HEK293 (cell line): Measurements from ENCODE around the gene C19orf33.

Source experiments
- CTCF ChIA-PET: fragments of 350-600 bp; formaldehyde crosslinking; extraction: SDS; loops from one replicate; lab custom pipeline; 2021; ENCODE audit warnings: antibody characterized with exemption; lab: Yijun Ruan, JAX
- POLR2A ChIA-PET: fragments of 300-600 bp; formaldehyde crosslinking; extraction: SDS; loops from one replicate; lab custom pipeline; 2020; ENCODE audit warnings: antibody characterized with exemption, inconsistent platforms; lab: Yijun Ruan, JAX
- H3K27ac ChIP-seq: fragments of 200-500 bp; sonication (Bioruptor generic); 2 replicates; pipeline ENCODE4 v1.5.1; 2014; ENCODE audit warnings: low read depth, low read length, control low read depth, inconsistent platforms; ENCODE audit errors: extremely low read depth
- H3K36me3 ChIP-seq, 2 experiments: fragments of 200-500 bp in 1 of 2; sonication (Bioruptor generic) in 1 of 2; 1 replicate in 1 of 2; 2 replicates in 1 of 2; pipeline ENCODE4 v1.5.1; 2014 to 2017; ENCODE audit warnings: inconsistent platforms in 2 of 2, low read length in 2 of 2; ENCODE audit not compliant: control insufficient read depth in 2 of 2, insufficient read depth in 1 of 2
- H3K4me1 ChIP-seq: fragments of 200-500 bp; sonication (Bioruptor generic); 2 replicates; pipeline ENCODE4 v1.5.1; 2014; ENCODE audit warnings: mild to moderate bottlenecking, low read length, inconsistent platforms; ENCODE audit not compliant: control insufficient read depth, insufficient read depth
- H3K4me3 ChIP-seq: 2 replicates; pipeline ENCODE4 v1.5.1; 2011; ENCODE audit warnings: low read depth, mild to moderate bottlenecking, control low read depth, low read length, moderate library complexity
- H3K9me3 ChIP-seq: fragments of 200-500 bp; sonication (Bioruptor generic); 2 replicates; pipeline ENCODE4 v1.5.1; 2014; ENCODE audit warnings: low read depth, low read length, inconsistent platforms; ENCODE audit not compliant: control insufficient read depth, insufficient read depth
- CTCF ChIP-seq: fragments of 450-650 bp; formaldehyde crosslinking; IDR thresholded peaks from 2 replicates; pipeline ENCODE4 v1.5.1; 2016; ENCODE audit warnings: missing biosample characterization, missing genetic modification characterization
- GFI1B ChIP-seq: fragments of 450-650 bp; formaldehyde crosslinking; IDR thresholded peaks from 2 replicates; pipeline ENCODE4 v1.5.1; 2016; ENCODE audit warnings: missing biosample characterization, missing genetic modification characterization
- MZF1 ChIP-seq: fragments of 450-650 bp; formaldehyde crosslinking; IDR thresholded peaks from 2 replicates; pipeline ENCODE4 v1.5.1; 2017; ENCODE audit warnings: missing biosample characterization, missing genetic modification characterization, borderline replicate concordance
- PRDM2 ChIP-seq: fragments of 450-650 bp; formaldehyde crosslinking; IDR thresholded peaks from 2 replicates; pipeline ENCODE4 v1.5.1; 2016; ENCODE audit warnings: missing biosample characterization, missing genetic modification characterization, borderline replicate concordance
- ZBTB17 ChIP-seq: fragments of 450-650 bp; formaldehyde crosslinking; IDR thresholded peaks from 2 replicates; pipeline ENCODE4 v1.5.1; 2016; ENCODE audit warnings: missing biosample characterization, missing genetic modification characterization
- ZBTB7A ChIP-seq: fragments of 450-650 bp; formaldehyde crosslinking; IDR thresholded peaks from 2 replicates; pipeline ENCODE4 v1.5.1; 2016; ENCODE audit warnings: low read depth, missing biosample characterization, missing genetic modification characterization
- ZNF140 ChIP-seq: fragments of 450-650 bp; formaldehyde crosslinking; IDR thresholded peaks from 2 replicates; pipeline ENCODE4 v1.5.1; 2016; ENCODE audit warnings: missing biosample characterization, missing genetic modification characterization
- ZNF157 ChIP-seq: fragments of 450-650 bp; formaldehyde crosslinking; IDR thresholded peaks from 2 replicates; pipeline ENCODE4 v1.5.1; 2016; ENCODE audit warnings: missing biosample characterization, missing genetic modification characterization
- ZNF19 ChIP-seq: fragments of 450-650 bp; formaldehyde crosslinking; IDR thresholded peaks from 2 replicates; pipeline ENCODE4; 2016; ENCODE audit warnings: missing biosample characterization, missing genetic modification characterization, low read depth
- ZNF324 ChIP-seq: fragments of 450-650 bp; formaldehyde crosslinking; IDR thresholded peaks from 2 replicates; pipeline ENCODE4 v1.5.1; 2016; ENCODE audit warnings: missing biosample characterization, missing genetic modification characterization
- ZNF335 ChIP-seq: fragments of 450-650 bp; formaldehyde crosslinking; conservative IDR thresholded peaks from 2 replicates; pipeline ENCODE4 v1.5.1; 2016; ENCODE audit warnings: missing biosample characterization, missing genetic modification characterization
- ZNF391 ChIP-seq: fragments of 450-650 bp; formaldehyde crosslinking; IDR thresholded peaks from 2 replicates; pipeline ENCODE4 v1.5.1; 2016; ENCODE audit warnings: low read depth, missing biosample characterization, missing genetic modification characterization, borderline replicate concordance
- ZNF530 ChIP-seq: fragments of 450-650 bp; formaldehyde crosslinking; IDR thresholded peaks from 2 replicates; pipeline ENCODE4 v1.5.1; 2016; ENCODE audit warnings: low read depth, missing biosample characterization, missing genetic modification characterization
- ZNF600 ChIP-seq: fragments of 450-650 bp; formaldehyde crosslinking; IDR thresholded peaks from 2 replicates; pipeline ENCODE4 v1.5.1; 2016; ENCODE audit warnings: missing biosample characterization, missing genetic modification characterization
- ZNF660 ChIP-seq: fragments of 450-650 bp; IDR thresholded peaks from 2 replicates; pipeline ENCODE4 v1.5.1; 2018; ENCODE audit warnings: missing biosample characterization, mild to moderate bottlenecking, missing genetic modification characterization
- ZNF670 ChIP-seq: fragments of 450-650 bp; formaldehyde crosslinking; IDR thresholded peaks from 2 replicates; pipeline ENCODE4 v1.5.1; 2016; ENCODE audit warnings: missing biosample characterization, missing genetic modification characterization, low read depth
- ZNF776 ChIP-seq: fragments of 450-650 bp; formaldehyde crosslinking; IDR thresholded peaks from 2 replicates; pipeline ENCODE4 v1.5.0; 2017; ENCODE audit warnings: missing biosample characterization, missing genetic modification characterization, borderline replicate concordance
- ZNF843 ChIP-seq: fragments of 450-650 bp; formaldehyde crosslinking; IDR thresholded peaks from 2 replicates; pipeline ENCODE4 v1.5.1; 2016; ENCODE audit warnings: missing biosample characterization, missing genetic modification characterization
- TF ChIP-seq, protein P1 (sequence below): fragments of 450-650 bp; formaldehyde crosslinking; IDR thresholded peaks from 2 replicates; pipeline ENCODE4 v1.5.1; 2016; ENCODE audit warnings: missing biosample characterization, missing genetic modification characterization
- TF ChIP-seq, protein P2 (sequence below): fragments of 450-650 bp; formaldehyde crosslinking; IDR thresholded peaks from 2 replicates; pipeline ENCODE4 v1.5.1; 2016; ENCODE audit warnings: missing biosample characterization, missing genetic modification characterization

Gene C19orf33

DNA sequence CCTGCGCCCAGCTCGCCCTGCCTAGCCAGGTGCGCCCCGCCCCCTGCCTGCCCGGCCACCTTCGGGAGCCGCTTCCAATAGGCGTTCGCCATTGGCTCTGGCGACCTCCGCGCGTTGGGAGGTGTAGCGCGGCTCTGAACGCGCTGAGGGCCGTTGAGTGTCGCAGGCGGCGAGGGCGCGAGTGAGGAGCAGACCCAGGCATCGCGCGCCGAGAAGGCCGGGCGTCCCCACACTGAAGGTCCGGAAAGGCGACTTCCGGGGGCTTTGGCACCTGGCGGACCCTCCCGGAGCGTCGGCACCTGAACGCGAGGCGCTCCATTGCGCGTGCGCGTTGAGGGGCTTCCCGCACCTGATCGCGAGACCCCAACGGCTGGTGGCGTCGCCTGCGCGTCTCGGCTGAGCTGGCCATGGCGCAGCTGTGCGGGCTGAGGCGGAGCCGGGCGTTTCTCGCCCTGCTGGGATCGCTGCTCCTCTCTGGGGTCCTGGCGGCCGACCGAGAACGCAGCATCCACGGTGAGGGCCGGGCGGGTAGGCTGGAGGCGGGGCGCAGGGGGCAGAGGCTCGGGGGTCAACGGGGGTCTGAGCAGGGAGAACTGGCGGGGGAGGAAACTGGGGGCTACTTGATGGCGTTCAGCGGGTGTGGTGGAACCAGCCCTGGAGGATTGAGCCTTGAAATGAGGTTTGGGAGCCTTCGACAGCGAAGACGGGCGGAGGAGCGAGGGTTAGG, 39.4 kb upstream of the C19orf33 start, which contains the start of gene SPINT2 (continued):
- TF ChIP-seq, protein P1, sequence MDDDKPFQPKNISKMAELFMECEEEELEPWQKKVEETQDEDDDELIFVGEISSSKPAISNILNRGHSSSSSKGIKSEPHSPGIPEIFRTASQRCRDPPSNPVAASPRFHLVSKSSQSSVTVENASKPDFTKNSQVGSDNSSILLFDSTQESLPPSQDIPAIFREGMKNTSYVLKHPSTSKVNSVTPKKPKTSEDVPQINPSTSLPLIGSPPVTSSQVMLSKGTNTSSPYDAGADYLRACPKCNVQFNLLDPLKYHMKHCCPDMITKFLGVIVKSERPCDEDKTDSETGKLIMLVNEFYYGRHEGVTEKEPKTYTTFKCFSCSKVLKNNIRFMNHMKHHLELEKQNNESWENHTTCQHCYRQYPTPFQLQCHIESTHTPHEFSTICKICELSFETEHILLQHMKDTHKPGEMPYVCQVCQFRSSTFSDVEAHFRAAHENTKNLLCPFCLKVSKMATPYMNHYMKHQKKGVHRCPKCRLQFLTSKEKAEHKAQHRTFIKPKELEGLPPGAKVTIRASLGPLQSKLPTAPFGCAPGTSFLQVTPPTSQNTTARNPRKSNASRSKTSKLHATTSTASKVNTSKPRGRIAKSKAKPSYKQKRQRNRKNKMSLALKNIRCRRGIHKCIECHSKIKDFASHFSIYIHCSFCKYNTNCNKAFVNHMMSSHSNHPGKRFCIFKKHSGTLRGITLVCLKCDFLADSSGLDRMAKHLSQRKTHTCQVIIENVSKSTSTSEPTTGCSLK (tag by site-specific recombination) = no peak
- TF ChIP-seq, all 188 proteins: peak for 66

- H3K4me1 ChIP-seq = peaks cover 51% of the 10 kb centered on the region
- no peaks in the 10 kb centered on the region for H3K9me3 ChIP-seq
- ChIA-PET POLR2A (interaction anchor here (0.6 to 4.7 kb wide), 15 partner anchors 9 to 382 kb away, joined by 3 to 26 read pairs (median 7); partner anchors contain the start of genes ACTN4, CATSPERG, FAM98C and GGN), CTCF (interaction anchor here (0.6 to 8.8 kb wide), 15 partner anchors 9 to 363 kb away, joined by 3 to 48 read pairs (median 4); partner anchors contain the start of gene CATSPERG)
- no peaks in the 10 kb centered on the region; a peak in 1 of 3 replicates for H3K36me3 ChIP-seq
- peak overlapping the region; percentile 90 for H3K27ac ChIP-seq
- H3K4me3 ChIP-seq = peak overlapping the region; percentile 52
- no peak for TF ChIP-seq ZNF140 (tag by site-specific recombination)
- TF ChIP-seq ZNF324 = 0 out of 2 replicates have a peak, but pooled peaks have one; percentile 21
- peak; percentile 82 for TF ChIP-seq MZF1 (tag by site-specific recombination)
- no peak for TF ChIP-seq ZNF776 (tag by site-specific recombination)
- no peak for TF ChIP-seq ZNF157 (tag by site-specific recombination)
- TF ChIP-seq ZNF19 (tag by site-specific recombination) = no peak
- no peak for TF ChIP-seq GFI1B (tag by site-specific recombination)
- peak; percentile 21; the same call in 1 of the 2 replicates for TF ChIP-seq CTCF (tag by site-specific recombination)
- TF ChIP-seq ZNF670 (tag by site-specific recombination) = no peak
- TF ChIP-seq ZNF843 (tag by site-specific recombination) = no peak
- no peak for TF ChIP-seq ZNF335 (tag by site-specific recombination)
- TF ChIP-seq, protein P2, sequence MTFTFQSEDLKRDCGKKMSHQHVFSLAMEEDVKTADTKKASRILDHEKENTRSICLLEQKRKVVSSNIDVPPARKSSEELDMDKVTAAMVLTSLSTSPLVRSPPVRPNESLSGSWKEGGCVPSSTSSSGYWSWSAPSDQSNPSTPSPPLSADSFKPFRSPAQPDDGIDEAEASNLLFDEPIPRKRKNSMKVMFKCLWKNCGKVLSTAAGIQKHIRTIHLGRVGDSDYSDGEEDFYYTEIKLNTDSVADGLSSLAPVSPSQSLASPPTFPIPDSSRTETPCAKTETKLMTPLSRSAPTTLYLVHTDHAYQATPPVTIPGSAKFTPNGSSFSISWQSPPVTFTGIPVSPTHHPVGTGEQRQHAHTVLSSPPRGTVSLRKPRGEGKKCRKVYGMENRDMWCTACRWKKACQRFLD (tag by site-specific recombination) = no peak
- TF ChIP-seq ZNF600 (tag by site-specific recombination) = no peak
- TF ChIP-seq ZNF660 (tag by site-specific recombination) = no peak
- TF ChIP-seq, protein P1 (tag by site-specific recombination) = 0 out of 2 replicates have a peak, but pooled peaks have one; percentile 68
- TF ChIP-seq PRDM2 = no peak
- no peak for TF ChIP-seq ZBTB17 (tag by site-specific recombination)
- no peak for TF ChIP-seq ZNF530 (tag by site-specific recombination)
- peak; percentile 16; the same call in 1 of the 2 replicates for TF ChIP-seq ZBTB7A (tag by site-specific recombination)
- no peak for TF ChIP-seq ZNF391
Measured at GRCh38 chr19:38265213-38265861, 38.7 kb upstream of the C19orf33 start.
